ENCODE data around the gene TNNT1.
A peak's percentile ranks its signal among the peaks of the same experiment; 100 is the strongest.
"Not testable (repeated sequence)": the region's sequence is repeated elsewhere in the genome, so short reads cannot be mapped to it uniquely, and the experiment has no call there.

Gene TNNT1

GRCh38 chr19:55166530-55167268, 17.7 kb upstream of the TNNT1 start, which contains the start of gene DNAAF3:
Gene DNAAF3 (minus strand): TSS chr19:55166613. CDS start chr19:55166413, 200 bp downstream.
- DNase-seq = peak; percentile 54

- no peak for DNase-seq
These were observed 17.0 kb upstream of the TNNT1 start for GRCh38 chr19:55165952-55166529.

GRCh38 chr19:55161571-55162322, 12.7 kb upstream of the TNNT1 start:
- no peak for DNase-seq

GRCh38 chr19:55160986-55161365, 12.0 kb upstream of the TNNT1 start:
- DNase-seq = no peak

- peak; percentile 41 for DNase-seq
These were observed 11.4 kb upstream of the TNNT1 start for GRCh38 chr19:55160128-55160985.

- DNase-seq = no peak
These were observed 10.1 kb upstream of the TNNT1 start for GRCh38 chr19:55158848-55159749.

- no peak for DNase-seq
These were observed 9.4 kb upstream of the TNNT1 start for GRCh38 chr19:55158423-55158822.

GRCh38 chr19:55157064-55157908, 8.3 kb upstream of the TNNT1 start, which contains the start of gene TNNI3:
Gene TNNI3 (minus strand): TSS chr19:55157732. CDS start chr19:55157589, 143 bp downstream.
- DNase-seq = no peak

- no peak for DNase-seq
These were observed 7.4 kb upstream of the TNNT1 start for GRCh38 chr19:55156202-55157063.

- not testable (repeated sequence) for DNase-seq
These were observed 6.8 kb upstream of the TNNT1 start for GRCh38 chr19:55155784-55156183.

- DNase-seq = no peak
These were observed 4.8 kb upstream of the TNNT1 start for GRCh38 chr19:55153652-55154264.

- DNase-seq = no peak
These were observed 3.0 kb upstream of the TNNT1 start for GRCh38 chr19:55152017-55152416.

- DNase-seq = no peak
These were observed 1.3 kb downstream of the TNNT1 start for GRCh38 chr19:55147545-55148251.

- no peak for DNase-seq
These were observed 2.2 kb downstream of the TNNT1 start for GRCh38 chr19:55146705-55147273.

- no peak for DNase-seq
These were observed 2.8 kb downstream of the TNNT1 start for GRCh38 chr19:55146078-55146704.

- no peak for DNase-seq
These were observed 3.8 kb downstream of the TNNT1 start for GRCh38 chr19:55145232-55145631.

- no peak for DNase-seq
These were observed 7.3 kb downstream of the TNNT1 start for GRCh38 chr19:55141696-55142095.

- DNase-seq = no peak
These were observed 11.1 kb downstream of the TNNT1 start for GRCh38 chr19:55137915-55138314.
